ENCODE measurements around the gene CLSTN2. TPM values are rescaled to one million over a fixed set of nuclear protein-coding genes. Genes with fewer than 3 reads are reported as not detected.

Gene CLSTN2
- total RNA-seq, 2 donors from 2014 or later: 0.82 to 1.3 TPM

GRCh38 chr3:140585828-140586227, 650.8 kb downstream of the CLSTN2 start:
- TF ChIP-seq CTCF (IDR thresholded peaks at IDR 0.05): no peak
- H3K27ac ChIP-seq: no peak overlapping the region

GRCh38 chr3:140586311-140586710, 651.3 kb downstream of the CLSTN2 start:
- Histone ChIP-seq H3K36me3 (no peaks in the 10 kb centered on the region), H3K27ac (no peak overlapping the region), H3K4me3 (no peak overlapping the region), H3K27me3 (no peaks in the 10 kb centered on the region), H3K4me1 (no peaks in the 10 kb centered on the region), H3K9me3 (no peaks in the 10 kb centered on the region), H3K9ac (ENCODE audit: low read depth in 2 of 2, low read length in 2 of 2) (no peak overlapping the region)
- intact Hi-C loops (cut with DNase I): no loop called here
- DNase-seq: no peak
- no peak for TF ChIP-seq CTCF (IDR thresholded peaks at IDR 0.05)

More at GRCh38 chr3:140585828-140586227, 650.8 kb downstream of the CLSTN2 start:
- Histone ChIP-seq H3K9ac (ENCODE audit: low read depth in 2 of 2, low read length in 2 of 2) (no peak overlapping the region), H3K4me1 (no peaks in the 10 kb centered on the region), H3K4me3 (no peak overlapping the region), H3K9me3 (no peaks in the 10 kb centered on the region), H3K36me3 (no peaks in the 10 kb centered on the region), H3K27me3 (no peaks in the 10 kb centered on the region)
- DNase-seq: no peak
- intact Hi-C loops (cut with DNase I): no loop called here

- Histone ChIP-seq H3K36me3 (no peaks in the 10 kb centered on the region), H3K9ac (ENCODE audit: low read depth in 2 of 2, low read length in 2 of 2) (no peak overlapping the region), H3K27ac (no peak overlapping the region), H3K4me1 (no peaks in the 10 kb centered on the region), H3K27me3 (no peaks in the 10 kb centered on the region), H3K4me3 (no peak overlapping the region), H3K9me3 (no peaks in the 10 kb centered on the region)
- no peak for DNase-seq
- intact Hi-C loops (cut with DNase I): no loop called here
- no peak for TF ChIP-seq CTCF (IDR thresholded peaks at IDR 0.05)
Measured at GRCh38 chr3:140588558-140588957, 653.6 kb downstream of the CLSTN2 start.

- intact Hi-C loops (cut with DNase I): no loop called here
Measured at GRCh38 chr3:140593766-140594165, 658.8 kb downstream of the CLSTN2 start.

GRCh38 chr3:140595295-140595694, 660.3 kb downstream of the CLSTN2 start:
- intact Hi-C loops (cut with DNase I): no loop called here
- no peaks in the 10 kb centered on the region for H3K4me1 ChIP-seq
- H3K27me3 ChIP-seq: no peaks in the 10 kb centered on the region
- no peak overlapping the region for H3K27ac ChIP-seq
- no peak for TF ChIP-seq CTCF (IDR thresholded peaks at IDR 0.05)
- no peak for DNase-seq
- H3K9me3 ChIP-seq: no peaks in the 10 kb centered on the region
- no peak overlapping the region for H3K9ac ChIP-seq (ENCODE audit: low read depth in 2 of 2, low read length in 2 of 2)
- no peak overlapping the region for H3K4me3 ChIP-seq
- H3K36me3 ChIP-seq: no peaks in the 10 kb centered on the region

More at GRCh38 chr3:140593766-140594165, 658.8 kb downstream of the CLSTN2 start:
- H3K4me1 ChIP-seq: no peaks in the 10 kb centered on the region
- no peak for DNase-seq
- no peak overlapping the region for H3K27ac ChIP-seq
- H3K9me3 ChIP-seq: no peaks in the 10 kb centered on the region
- H3K36me3 ChIP-seq: no peaks in the 10 kb centered on the region
- no peak for TF ChIP-seq CTCF (IDR thresholded peaks at IDR 0.05)
- no peaks in the 10 kb centered on the region for H3K27me3 ChIP-seq
- H3K9ac ChIP-seq (ENCODE audit: low read depth in 2 of 2, low read length in 2 of 2): no peak overlapping the region
- no peak overlapping the region for H3K4me3 ChIP-seq

GRCh38 chr3:140597364-140597763, 662.4 kb downstream of the CLSTN2 start:
- intact Hi-C loops (cut with DNase I): no loop called here
- no peak for TF ChIP-seq CTCF (IDR thresholded peaks at IDR 0.05)
- no peaks in the 10 kb centered on the region for H3K9me3 ChIP-seq
- H3K27me3 ChIP-seq: no peaks in the 10 kb centered on the region
- H3K36me3 ChIP-seq: no peaks in the 10 kb centered on the region
- no peak overlapping the region for H3K9ac ChIP-seq (ENCODE audit: low read depth in 2 of 2, low read length in 2 of 2)
- H3K27ac ChIP-seq: no peak overlapping the region
- no peak for DNase-seq
- H3K4me1 ChIP-seq: no peaks in the 10 kb centered on the region
- H3K4me3 ChIP-seq: no peak overlapping the region

Measured in colonic mucosa (tissue), 4 donors.